HL-60 (cell line): Measurements from ENCODE around the gene MED1.

ENCODE experiments used
- DNase-seq, 2 experiments: peaks; one replicate each; pipeline ENCODE4 v3.0.0-alpha.2; 2010 to 2020; ENCODE audit warnings: low read depth in 1 of 2, low spot score in 1 of 2
- H3K27ac ChIP-seq: fragments of 250-450 bp; sonication (Bioruptor Pico); replicated peaks from 2 replicates; pipeline ENCODE4 v1.5.1; 2020; ENCODE audit warnings: mild to moderate bottlenecking, moderate library complexity
- H3K27me3 ChIP-seq: fragments of 250-450 bp; sonication (Bioruptor Pico); 2 replicates; pipeline ENCODE4 v1.5.1; 2021; ENCODE audit warnings: mild to moderate bottlenecking, moderate library complexity; ENCODE audit not compliant: insufficient read depth, poor library complexity, severe bottlenecking
- H3K4me3 ChIP-seq: replicated peaks from 2 replicates; pipeline ENCODE4 v1.5.1; 2011; ENCODE audit warnings: mild to moderate bottlenecking, control low read depth, low read length; ENCODE audit not compliant: insufficient read depth
- CTCF ChIP-seq: IDR thresholded peaks from one replicate; pipeline ENCODE4 v1.5.1; 2011; ENCODE audit warnings: low read length, control low read depth, inconsistent platforms; ENCODE audit not compliant: insufficient read depth
- GABPA ChIP-seq: IDR thresholded peaks from 2 replicates; pipeline ENCODE4 v1.6.1; 2012; ENCODE audit warnings: low read depth
- POLR2AphosphoS5 ChIP-seq: IDR thresholded peaks from 2 replicates; pipeline ENCODE4 v1.6.1; 2012; ENCODE audit warnings: low read depth
- SPI1 ChIP-seq: IDR thresholded peaks from 2 replicates; pipeline ENCODE4 v1.6.1; 2012; ENCODE audit warnings: low read depth, mild to moderate bottlenecking, borderline replicate concordance
- TF ChIP-seq, protein P1 (sequence below): IDR thresholded peaks from 2 replicates; pipeline ENCODE4 v1.6.1; 2012; ENCODE audit warnings: low read depth; ENCODE audit not compliant: insufficient replicate concordance

MED1 gene

DNA sequence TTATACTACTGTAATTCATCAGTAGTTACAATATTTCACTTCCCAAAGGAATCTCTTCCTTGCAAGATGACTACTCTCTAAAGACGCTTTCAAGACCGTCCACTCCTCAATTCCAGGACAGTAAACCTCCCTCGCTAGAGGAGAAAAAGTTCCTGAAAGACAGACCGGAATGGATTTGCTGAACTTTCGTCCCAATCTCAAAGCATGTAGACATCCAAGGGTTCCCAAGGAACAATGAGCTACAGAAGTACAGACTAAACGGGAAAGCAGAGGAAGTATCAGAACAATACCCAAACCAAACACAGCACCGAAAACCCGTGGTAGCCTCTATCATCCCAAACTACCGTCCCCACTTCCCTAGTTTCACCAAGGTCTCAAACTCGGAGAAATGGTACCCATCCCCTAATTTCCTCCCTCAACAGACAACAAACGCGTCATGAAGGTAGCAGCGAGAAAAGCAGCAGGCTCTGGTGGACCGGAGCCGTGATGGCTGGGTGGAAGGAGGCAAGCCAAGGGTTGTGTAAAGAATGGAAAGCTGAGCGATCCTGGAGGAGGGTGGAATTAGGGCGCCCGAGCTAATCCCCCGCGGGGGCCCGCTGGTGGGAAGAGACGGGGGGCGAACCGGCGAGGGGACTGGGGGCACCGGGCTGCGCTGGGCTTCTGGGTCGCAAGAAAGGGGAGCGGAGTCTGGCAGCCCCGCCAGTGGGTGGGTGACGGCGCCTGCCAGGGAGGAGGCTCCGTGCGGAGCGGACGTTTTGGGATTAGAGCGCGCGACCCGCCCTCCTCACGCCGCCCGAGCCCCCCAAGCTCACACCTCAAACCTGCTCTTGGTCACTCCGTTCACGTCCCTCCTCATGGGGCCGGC, 50.3 kb downstream of the MED1 start:
- DNase-seq: peak in 1 of 2 experiments; percentile 9
- TF ChIP-seq SPI1 (no peak; the same call in 1 of the 2 replicates), POLR2AphosphoS5 (no peak; the same call in 1 of the 2 replicates), CTCF (no peak), GABPA (no peak)
- TF ChIP-seq, protein P1, sequence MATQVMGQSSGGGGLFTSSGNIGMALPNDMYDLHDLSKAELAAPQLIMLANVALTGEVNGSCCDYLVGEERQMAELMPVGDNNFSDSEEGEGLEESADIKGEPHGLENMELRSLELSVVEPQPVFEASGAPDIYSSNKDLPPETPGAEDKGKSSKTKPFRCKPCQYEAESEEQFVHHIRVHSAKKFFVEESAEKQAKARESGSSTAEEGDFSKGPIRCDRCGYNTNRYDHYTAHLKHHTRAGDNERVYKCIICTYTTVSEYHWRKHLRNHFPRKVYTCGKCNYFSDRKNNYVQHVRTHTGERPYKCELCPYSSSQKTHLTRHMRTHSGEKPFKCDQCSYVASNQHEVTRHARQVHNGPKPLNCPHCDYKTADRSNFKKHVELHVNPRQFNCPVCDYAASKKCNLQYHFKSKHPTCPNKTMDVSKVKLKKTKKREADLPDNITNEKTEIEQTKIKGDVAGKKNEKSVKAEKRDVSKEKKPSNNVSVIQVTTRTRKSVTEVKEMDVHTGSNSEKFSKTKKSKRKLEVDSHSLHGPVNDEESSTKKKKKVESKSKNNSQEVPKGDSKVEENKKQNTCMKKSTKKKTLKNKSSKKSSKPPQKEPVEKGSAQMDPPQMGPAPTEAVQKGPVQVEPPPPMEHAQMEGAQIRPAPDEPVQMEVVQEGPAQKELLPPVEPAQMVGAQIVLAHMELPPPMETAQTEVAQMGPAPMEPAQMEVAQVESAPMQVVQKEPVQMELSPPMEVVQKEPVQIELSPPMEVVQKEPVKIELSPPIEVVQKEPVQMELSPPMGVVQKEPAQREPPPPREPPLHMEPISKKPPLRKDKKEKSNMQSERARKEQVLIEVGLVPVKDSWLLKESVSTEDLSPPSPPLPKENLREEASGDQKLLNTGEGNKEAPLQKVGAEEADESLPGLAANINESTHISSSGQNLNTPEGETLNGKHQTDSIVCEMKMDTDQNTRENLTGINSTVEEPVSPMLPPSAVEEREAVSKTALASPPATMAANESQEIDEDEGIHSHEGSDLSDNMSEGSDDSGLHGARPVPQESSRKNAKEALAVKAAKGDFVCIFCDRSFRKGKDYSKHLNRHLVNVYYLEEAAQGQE: no peak
- peak overlapping the region; percentile 99 for H3K4me3 ChIP-seq
- H3K27ac ChIP-seq: peak overlapping the region; percentile 90
- no peaks in the 10 kb centered on the region for H3K27me3 ChIP-seq

GRCh38 chr17:39399791-39400190, 51.3 kb downstream of the MED1 start:
- Histone ChIP-seq H3K27me3 (no peaks in the 10 kb centered on the region), H3K4me3 (no peak overlapping the region), H3K27ac (no peak overlapping the region)
- no peak for DNase-seq
- TF ChIP-seq POLR2AphosphoS5 (no peak), SPI1 (no peak), CTCF (no peak), GABPA (no peak)
- TF ChIP-seq, protein P1: no peak

DNA sequence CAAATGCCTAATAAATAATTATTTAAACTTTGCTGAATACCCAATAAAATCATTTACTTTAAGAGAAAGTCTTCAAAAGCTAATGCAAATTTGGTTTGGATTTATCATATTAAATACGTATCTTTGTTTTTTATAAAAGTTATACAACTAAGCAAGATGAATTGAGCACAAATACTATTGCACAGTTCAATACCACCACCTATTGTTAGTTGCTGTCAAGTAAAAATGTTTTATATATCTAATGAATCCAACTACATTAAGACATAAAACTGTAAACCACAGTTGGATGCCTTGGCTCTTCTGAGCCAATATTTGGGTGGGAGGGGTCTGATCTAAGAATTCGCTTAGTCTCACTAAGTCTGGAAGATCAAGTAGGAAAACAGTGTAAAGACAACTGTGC, 57.3 kb downstream of the MED1 start:
- TF ChIP-seq GABPA (no peak), CTCF (no peak)
- DNase-seq: no peak
- Histone ChIP-seq H3K4me3 (no peak overlapping the region), H3K27me3 (no peaks in the 10 kb centered on the region), H3K27ac (no peak overlapping the region)

GRCh38 chr17:39391448-39391847, 59.6 kb downstream of the MED1 start:
- Histone ChIP-seq H3K27ac (no peak overlapping the region), H3K27me3 (no peaks in the 10 kb centered on the region), H3K4me3 (no peak overlapping the region)
- no peak for DNase-seq
- TF ChIP-seq CTCF (no peak), SPI1 (no peak), POLR2AphosphoS5 (no peak), GABPA (no peak)
- TF ChIP-seq, protein P1: no peak
